MCF 10A (cell line): ENCODE results near the gene BCAR3. TPM values are rescaled to one million over a fixed set of nuclear protein-coding genes. Genes with fewer than 3 reads are reported as not detected.

ENCODE experiments used
- BruUV-seq: library from RNA; stranded (reverse); fragments of 400-500 nt; replicated peaks from 2 replicates; lab custom pipeline; 2021; lab: Mats Ljungman, UMichigan
- CTCF ChIA-PET: fragments of 300-600 bp; sonication (Branson Sonifier 250); formaldehyde crosslinking; extraction: SDS; loops from one replicate; lab custom pipeline; 2021; ENCODE audit warnings: antibody characterized with exemption, inconsistent platforms; lab: Yijun Ruan, JAX
- POLR2A ChIA-PET: fragments of 300-600, 350-650 bp; sonication (Branson Sonifier 250); formaldehyde crosslinking; extraction: SDS; loops from one replicate; lab custom pipeline; 2020; ENCODE audit warnings: antibody characterized with exemption, inconsistent platforms; lab: Yijun Ruan, JAX
- DNase-seq: peaks from one replicate; pipeline ENCODE4 v3.0.0-alpha.2; 2018; ENCODE audit not compliant: unreplicated experiment
- H3K27ac Mint-ChIP-seq: one replicate; pipeline ENCODE4 v1.8.0; 2022; ENCODE audit warnings: mild to moderate bottlenecking, low read depth, mixed read lengths; ENCODE audit not compliant: unreplicated experiment
- H3K27me3 Mint-ChIP-seq: one replicate; pipeline ENCODE4 v1.8.0; 2022; ENCODE audit warnings: mixed read lengths; ENCODE audit not compliant: insufficient read depth, unreplicated experiment
- H3K36me3 Mint-ChIP-seq: one replicate; pipeline ENCODE4 v1.8.0; 2022; ENCODE audit warnings: mild to moderate bottlenecking, moderate library complexity, mixed read lengths; ENCODE audit not compliant: insufficient read depth, unreplicated experiment
- H3K4me1 Mint-ChIP-seq: one replicate; pipeline ENCODE4 v1.8.0; 2022; ENCODE audit warnings: mixed read lengths; ENCODE audit not compliant: insufficient read depth, unreplicated experiment
- H3K4me3 Mint-ChIP-seq: one replicate; pipeline ENCODE4 v1.8.0; 2022; ENCODE audit warnings: mild to moderate bottlenecking, moderate library complexity, mixed read lengths; ENCODE audit not compliant: unreplicated experiment
- H3K9me3 Mint-ChIP-seq: one replicate; pipeline ENCODE4 v1.8.0; 2022; ENCODE audit warnings: mixed read lengths; ENCODE audit not compliant: unreplicated experiment
- intact Hi-C: fragments of 100-400 bp; cut with micrococcal nuclease; formaldehyde crosslinking; loops from 2 replicates; pipeline ENCODE4 v1.14.1; 2022
- total RNA-seq: library from RNA; stranded (reverse); gene quantifications from 2 replicates; pipeline ENCODE4 v1.2.3, GENCODE V29; 2022
- TF ChIP-seq, protein P1 (sequence below): fragments of 200-600 bp; IDR thresholded peaks from one replicate; pipeline ENCODE4 v1.8.0; 2022; ENCODE audit warnings: antibody characterized with exemption, mild to moderate bottlenecking; ENCODE audit not compliant: unreplicated experiment

The BCAR3 gene
- total RNA-seq, 1 experiment from 2014 or later, result 130 TPM

DNA sequence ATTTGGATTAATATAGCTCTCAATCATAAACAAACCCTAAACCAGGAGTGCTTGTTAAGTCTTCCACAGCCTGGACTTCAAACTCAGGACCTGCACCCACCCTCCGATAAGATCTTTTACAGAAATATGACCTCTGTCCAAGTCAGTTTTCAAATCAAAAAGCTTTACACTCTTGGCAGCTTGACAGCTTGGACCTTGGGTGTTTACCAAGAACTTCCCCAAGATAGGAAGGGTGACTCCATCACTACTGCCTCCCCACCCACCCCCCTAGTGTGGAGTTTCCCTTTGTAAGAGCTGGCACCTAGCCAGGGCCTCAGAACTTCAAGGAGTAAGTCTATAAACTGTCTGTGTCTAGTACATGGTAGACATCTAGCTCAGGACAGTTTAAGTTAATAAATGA lies 9.6 kb downstream of the BCAR3 start:
- TF ChIP-seq, protein P1, sequence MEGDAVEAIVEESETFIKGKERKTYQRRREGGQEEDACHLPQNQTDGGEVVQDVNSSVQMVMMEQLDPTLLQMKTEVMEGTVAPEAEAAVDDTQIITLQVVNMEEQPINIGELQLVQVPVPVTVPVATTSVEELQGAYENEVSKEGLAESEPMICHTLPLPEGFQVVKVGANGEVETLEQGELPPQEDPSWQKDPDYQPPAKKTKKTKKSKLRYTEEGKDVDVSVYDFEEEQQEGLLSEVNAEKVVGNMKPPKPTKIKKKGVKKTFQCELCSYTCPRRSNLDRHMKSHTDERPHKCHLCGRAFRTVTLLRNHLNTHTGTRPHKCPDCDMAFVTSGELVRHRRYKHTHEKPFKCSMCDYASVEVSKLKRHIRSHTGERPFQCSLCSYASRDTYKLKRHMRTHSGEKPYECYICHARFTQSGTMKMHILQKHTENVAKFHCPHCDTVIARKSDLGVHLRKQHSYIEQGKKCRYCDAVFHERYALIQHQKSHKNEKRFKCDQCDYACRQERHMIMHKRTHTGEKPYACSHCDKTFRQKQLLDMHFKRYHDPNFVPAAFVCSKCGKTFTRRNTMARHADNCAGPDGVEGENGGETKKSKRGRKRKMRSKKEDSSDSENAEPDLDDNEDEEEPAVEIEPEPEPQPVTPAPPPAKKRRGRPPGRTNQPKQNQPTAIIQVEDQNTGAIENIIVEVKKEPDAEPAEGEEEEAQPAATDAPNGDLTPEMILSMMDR, result no peak
- no peaks in the 10 kb centered on the region for H3K27me3 Mint-ChIP-seq
- H3K4me1 Mint-ChIP-seq, result peaks cover 63% of the 10 kb centered on the region
- H3K27ac Mint-ChIP-seq, result peak overlapping the region; percentile 42
- intact Hi-C loops, result no loop called here
- no TSS peak for BruUV-seq
- no peaks in the 10 kb centered on the region for H3K9me3 Mint-ChIP-seq
- DNase-seq, result peak; percentile 89
- no peak overlapping the region for H3K4me3 Mint-ChIP-seq
- ChIA-PET POLR2A (interaction anchor here (0.6 to 10.9 kb wide), 15 partner anchors 8 to 745 kb away, joined by 3 to 116 read pairs (median 6); partner anchors contain the start of gene BCAR3), CTCF (interaction anchor here (0.8 to 6.8 kb wide), 10 partner anchors 8 to 146 kb away, joined by 3 to 57 read pairs (median 5); partner anchors contain the start of gene BCAR3)
- H3K36me3 Mint-ChIP-seq, result peaks cover 75% of the 10 kb centered on the region

- DNase-seq, result no peak
- BruUV-seq, result no TSS peak
- POLR2A ChIA-PET, result interaction anchor here (0.6 to 10.9 kb wide), 18 partner anchors 9 to 224 kb away, joined by 3 to 116 read pairs (median 4); partner anchors contain the start of gene BCAR3
- Mint-ChIP-seq H3K27ac (no peak overlapping the region), H3K36me3 (peaks cover 72% of the 10 kb centered on the region), H3K9me3 (no peaks in the 10 kb centered on the region), H3K4me1 (peaks cover 63% of the 10 kb centered on the region), H3K4me3 (no peak overlapping the region), H3K27me3 (no peaks in the 10 kb centered on the region)
- TF ChIP-seq, protein P1, result no peak
- CTCF ChIA-PET, result interaction anchor here (0.6 to 6.8 kb wide), 13 partner anchors 9 to 367 kb away, joined by 3 to 57 read pairs (median 5); partner anchors contain the start of gene BCAR3
- intact Hi-C loops, result no loop called here
Measured at GRCh38 chr1:93671099-93671621, 10.5 kb downstream of the BCAR3 start.

GRCh38 chr1:93670141-93670540 lies 11.5 kb downstream of the BCAR3 start:
- peak; percentile 90 for DNase-seq
- POLR2A ChIA-PET, result interaction anchor here (0.6 to 10.9 kb wide), 19 partner anchors 8 to 227 kb away, joined by 3 to 116 read pairs (median 4); partner anchors contain the start of gene BCAR3
- intact Hi-C loops, result no loop called here
- Mint-ChIP-seq H3K36me3 (peaks cover 76% of the 10 kb centered on the region), H3K4me3 (no peak overlapping the region), H3K27me3 (no peaks in the 10 kb centered on the region), H3K4me1 (peaks cover 63% of the 10 kb centered on the region), H3K9me3 (no peaks in the 10 kb centered on the region), H3K27ac (peak overlapping the region; percentile 59)
- CTCF ChIA-PET, result interaction anchor here (0.5 to 6.8 kb wide), 9 partner anchors 10 to 922 kb away, joined by 3 to 57 read pairs (median 4); partner anchors contain the start of gene BCAR3
- TF ChIP-seq, protein P1, result no peak
- BruUV-seq, result no TSS peak

DNA sequence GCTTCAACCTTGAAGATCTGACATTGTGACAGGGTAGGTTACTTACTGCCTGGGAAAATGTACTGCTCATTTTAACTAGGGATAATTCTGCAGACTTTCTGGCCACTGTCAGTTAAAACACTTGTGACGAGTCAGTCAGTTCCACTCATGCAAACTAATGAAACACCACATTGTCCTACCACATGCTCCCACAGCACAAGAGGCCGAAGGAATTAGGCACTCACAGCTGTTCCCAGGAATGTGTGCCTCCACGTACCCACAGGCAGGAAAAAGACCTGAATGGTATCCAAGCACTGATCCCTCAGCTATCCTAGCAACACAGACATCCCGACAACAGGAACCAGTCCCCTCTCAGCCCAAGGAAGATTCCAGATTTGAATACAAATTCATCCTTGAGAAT lies 12.3 kb downstream of the BCAR3 start:
- no peak for DNase-seq
- no TSS peak for BruUV-seq
- ChIA-PET POLR2A (interaction anchor here (0.6 to 10.9 kb wide), 15 partner anchors 10 to 226 kb away, joined by 3 to 116 read pairs (median 3); partner anchors contain the start of gene BCAR3), CTCF (interaction anchor here (1.2 to 6.8 kb wide), 3 partner anchors 11 to 144 kb away, joined by 3 to 57 read pairs (median 4); partner anchors contain the start of gene BCAR3)
- no peaks in the 10 kb centered on the region for H3K9me3 Mint-ChIP-seq
- H3K4me3 Mint-ChIP-seq, result no peak overlapping the region
- intact Hi-C loops, result no loop called here
- H3K4me1 Mint-ChIP-seq, result peaks cover 66% of the 10 kb centered on the region
- peaks cover 73% of the 10 kb centered on the region for H3K36me3 Mint-ChIP-seq
- no peak overlapping the region for H3K27ac Mint-ChIP-seq
- H3K27me3 Mint-ChIP-seq, result no peaks in the 10 kb centered on the region
- TF ChIP-seq, protein P1, result no peak
